Tibial nerve (tissue), 4 donors: ENCODE measurements around the gene FIBCD1. TPM values are rescaled to one million over a fixed set of nuclear protein-coding genes. Genes with fewer than 3 reads are reported as not detected.

Experiments used
- DNase-seq, 2 donors: peaks; one replicate each; pipeline ENCODE4 v3.0.0-alpha.2; 2019; ENCODE audit warnings: low spot score in 2 of 2
- H3K27ac ChIP-seq, 4 donors: fragments of 200-600 bp; sonication (generic) in 3 of 4; one replicate each; pipeline ENCODE4 v1.5.1; 2017 to 2019; ENCODE audit warnings: mild to moderate bottlenecking in 1 of 4
- H3K27me3 ChIP-seq, 2 donors: fragments of 200-600 bp; sonication (generic) in 1 of 2; one replicate each; pipeline versions ENCODE4 v1.5.1 to v1.6.0; 2017 to 2019
- H3K36me3 ChIP-seq, 3 donors: fragments of 200-600 bp; sonication (generic); one replicate each; pipeline ENCODE4 v1.5.1; 2018 to 2019
- H3K4me1 ChIP-seq, 4 donors: fragments of 200-600 bp; sonication (generic) in 3 of 4; one replicate each; pipeline ENCODE4 v1.5.1; 2017 to 2019
- H3K4me3 ChIP-seq, 4 donors: fragments of 200-600 bp; sonication (generic) in 3 of 4; one replicate each; pipeline ENCODE4 v1.5.1; 2017 to 2019; ENCODE audit warnings: mild to moderate bottlenecking in 1 of 4, moderate library complexity in 1 of 4
- H3K9me3 ChIP-seq, 4 donors: fragments of 200-600 bp; sonication (generic) in 3 of 4; one replicate each; pipeline ENCODE4 v1.5.1; 2017 to 2019
- CTCF ChIP-seq, 5 experiments: fragments of 200-600 bp in 3 of 5; fragments of 450-650 bp in 2 of 5; sonication (generic) in 3 of 5; IDR thresholded peaks; one replicate each; pipeline ENCODE4 v1.5.1; 2016 to 2019; ENCODE audit warnings: antibody characterized with exemption in 5 of 5, mild to moderate bottlenecking in 3 of 5, moderate library complexity in 2 of 5
- EP300 ChIP-seq, 2 donors: sonication (generic); formaldehyde crosslinking; IDR thresholded peaks; one replicate each; pipeline ENCODE4 v1.6.1; 2017; ENCODE audit warnings: antibody characterized with exemption in 2 of 2, mild to moderate bottlenecking in 1 of 2
- POLR2A ChIP-seq, 2 donors: fragments of 450-650 bp; IDR thresholded peaks; one replicate each; pipeline ENCODE4 v1.6.1; 2017; ENCODE audit warnings: antibody characterized with exemption in 2 of 2, mild to moderate bottlenecking in 2 of 2, moderate library complexity in 2 of 2
- WGBS, 2 donors: methylation state at CpG; one replicate each; pipeline ENCODE4 v1.1.5; 2018; 5-methylcytosine and 5-hydroxymethylcytosine counted together
- total RNA-seq, 4 donors: library from RNA; depleted of rRNA; stranded (reverse); fragments of >200 nt; gene quantifications; one replicate each; pipeline ENCODE4 v1.1.0, GENCODE V29; 2016

FIBCD1 gene
- total RNA-seq, 4 donors from 2014 or later = not detected

- 44 to 70% methylated on average over 11 to 23 of the region's 25 CpGs for WGBS, 2 donors
- H3K36me3 ChIP-seq = no peaks in the 10 kb centered on the region
These were observed 39.8 kb downstream of the FIBCD1 start for GRCh38 chr9:130899051-130899748.

GRCh38 chr9:130898552-130898852 is 40.5 kb downstream of the FIBCD1 start:
- H3K4me3 ChIP-seq = no peak overlapping the region
- peaks cover 0 to 56% of the 10 kb centered on the region in 2 donors for H3K27me3 ChIP-seq
- WGBS, 2 donors = 53 to 66% methylated on average over 2 to 4 of the region's 4 CpGs
- H3K4me1 ChIP-seq = peaks cover 0 to 24% (median 0%) of the 10 kb centered on the region in 4 donors
- no peak for TF ChIP-seq POLR2A (IDR thresholded peaks at IDR 0.05)
- no peak for TF ChIP-seq CTCF (IDR thresholded peaks at IDR 0.05)
- TF ChIP-seq EP300 (IDR thresholded peaks at IDR 0.05) = no peak
- peaks cover 0 to 7% (median 0%) of the 10 kb centered on the region in 3 donors for H3K36me3 ChIP-seq
- H3K9me3 ChIP-seq = no peaks in the 10 kb centered on the region
- H3K27ac ChIP-seq = no peak overlapping the region
- no peak for DNase-seq

More at GRCh38 chr9:130899051-130899748, 39.8 kb downstream of the FIBCD1 start:
- Histone ChIP-seq H3K4me3 (no peak overlapping the region), H3K9me3 (no peaks in the 10 kb centered on the region), H3K4me1 (peaks cover 0 to 17% (median 0%) of the 10 kb centered on the region in 4 donors), H3K27me3 (peaks cover 0 to 63% of the 10 kb centered on the region in 2 donors), H3K27ac (no peak overlapping the region)
- TF ChIP-seq EP300 (IDR thresholded peaks at IDR 0.05) = no peak
- TF ChIP-seq CTCF (IDR thresholded peaks at IDR 0.05) = no peak
- no peak for TF ChIP-seq POLR2A (IDR thresholded peaks at IDR 0.05)
- no peak for DNase-seq

- H3K27me3 ChIP-seq = peaks cover 0 to 51% of the 10 kb centered on the region in 2 donors
- H3K36me3 ChIP-seq = peaks cover 0 to 12% (median 0%) of the 10 kb centered on the region in 3 donors
- H3K4me1 ChIP-seq = peaks cover 0 to 29% (median 0%) of the 10 kb centered on the region in 4 donors
- H3K27ac ChIP-seq = no peak overlapping the region
- no peak for TF ChIP-seq POLR2A (IDR thresholded peaks at IDR 0.05)
- no peak for TF ChIP-seq CTCF (IDR thresholded peaks at IDR 0.05)
- no peak for TF ChIP-seq EP300 (IDR thresholded peaks at IDR 0.05)
- 68 to 69% methylated on average over 10 to 23 of the region's 29 CpGs for WGBS, 2 donors
- DNase-seq = no peak
- H3K4me3 ChIP-seq = no peak overlapping the region
- no peaks in the 10 kb centered on the region for H3K9me3 ChIP-seq
These were observed 41.0 kb downstream of the FIBCD1 start for GRCh38 chr9:130897848-130898551.

GRCh38 chr9:130897105-130897751 is 41.8 kb downstream of the FIBCD1 start:
- peaks cover 0 to 36% (median 0%) of the 10 kb centered on the region in 4 donors for H3K4me1 ChIP-seq
- no peak for TF ChIP-seq POLR2A (IDR thresholded peaks at IDR 0.05)
- no peak for TF ChIP-seq EP300 (IDR thresholded peaks at IDR 0.05)
- no peak for TF ChIP-seq CTCF (IDR thresholded peaks at IDR 0.05)
- H3K27ac ChIP-seq = no peak overlapping the region
- DNase-seq = no peak
- WGBS, 2 donors = 68 to 76% methylated on average over 12 to 13 of the region's 16 CpGs
- no peaks in the 10 kb centered on the region for H3K9me3 ChIP-seq
- no peak overlapping the region for H3K4me3 ChIP-seq
- H3K36me3 ChIP-seq = peaks cover 0 to 20% (median 0%) of the 10 kb centered on the region in 3 donors
- peaks cover 0 to 43% of the 10 kb centered on the region in 2 donors for H3K27me3 ChIP-seq
